A549 (cell line): Measurements from ENCODE around the gene ZNF302. TPM values are rescaled to one million over a fixed set of nuclear protein-coding genes. Genes with fewer than 3 reads are reported as not detected.
"Not testable (repeated sequence)": the region's sequence is repeated elsewhere in the genome, so short reads cannot be mapped to it uniquely, and the experiment has no call there.

Experiments
- ATAC-seq, 2 experiments: fragments of 200-7000 bp in 1 of 2; fragments of >200 bp in 1 of 2; cut with Nextera tagmentation in 1 of 2; cut with Tn5 transposase in 1 of 2; 3 replicates each; pipeline versions ENCODE4 v1.8.0 to v1.9.1; 2018 to 2020; ENCODE audit warnings: mild to moderate bottlenecking in 1 of 2, moderate library complexity in 1 of 2
- CTCF ChIA-PET: fragments of 300-600 bp; sonication (Branson Sonifier 250); formaldehyde crosslinking; extraction: SDS; loops from one replicate; lab custom pipeline; 2021; ENCODE audit warnings: antibody characterized with exemption, inconsistent platforms; lab: Yijun Ruan, JAX
- POLR2A ChIA-PET: fragments of 350-600 bp; formaldehyde crosslinking; extraction: SDS; loops from one replicate; lab custom pipeline; 2021; ENCODE audit warnings: antibody characterized with exemption, inconsistent platforms; lab: Yijun Ruan, JAX
- DNase-seq, 2 experiments: peaks; one replicate each; pipeline versions ENCODE4 v3.0.0 to v3.0.0-alpha.2; 2011 to 2016; ENCODE audit warnings: low read depth in 1 of 2, low spot score in 1 of 2
- FAIRE-seq: peaks from 2 replicates; lab custom pipeline; 2011; peaks lifted over from hg19 to GRCh38; lab: Jason Lieb, UNC
- H3K27ac ChIP-seq, 2 experiments: fragments of >200 bp; sonication (Bioruptor Twin); formaldehyde crosslinking; 3 replicates each; pipeline ENCODE4 v1.5.1; 2016 to 2017
- H3K4me1 ChIP-seq: fragments of >200 bp; sonication (Bioruptor Twin); formaldehyde crosslinking; 3 replicates; pipeline ENCODE4 v1.6.1; 2016
- H3K4me2 ChIP-seq: fragments of >200 bp; sonication (Bioruptor Twin); formaldehyde crosslinking; 3 replicates; pipeline ENCODE4 v1.6.1; 2016
- H3K4me3 ChIP-seq: fragments of >200 bp; sonication (Bioruptor Twin); formaldehyde crosslinking; 3 replicates; pipeline ENCODE4 v1.5.1; 2016
- H3K9me3 ChIP-seq: fragments of >200 bp; sonication (Bioruptor Twin); formaldehyde crosslinking; 3 replicates; pipeline ENCODE4 v1.6.1; 2016
- ATOH8 ChIP-seq: fragments of 250-450 bp; sonication (Bioruptor Pico); IDR thresholded peaks from 2 replicates; pipeline ENCODE4 v1.5.0; 2020; ENCODE audit warnings: low read depth, mild to moderate bottlenecking, moderate library complexity
- BHLHE40 ChIP-seq: IDR thresholded peaks from 2 replicates; pipeline ENCODE4 v1.6.1; 2012; ENCODE audit warnings: low read depth, low read length, inconsistent platforms
- EHF ChIP-seq: fragments of 250-450 bp; sonication (Bioruptor Pico); IDR thresholded peaks from 2 replicates; pipeline ENCODE4 v1.5.0; 2020; ENCODE audit warnings: mild to moderate bottlenecking
- ELK1 ChIP-seq: fragments of 150-350 bp; IDR thresholded peaks from 2 replicates; pipeline ENCODE4 v1.6.1; 2014; ENCODE audit warnings: low read depth, mild to moderate bottlenecking, low read length
- FOSB ChIP-seq: fragments of 250-450 bp; sonication (Bioruptor Pico); IDR thresholded peaks from 2 replicates; pipeline ENCODE4 v1.5.0; 2020; ENCODE audit warnings: mild to moderate bottlenecking, moderate library complexity
- GATA3 ChIP-seq: IDR thresholded peaks from 2 replicates; pipeline ENCODE4 v1.6.1; 2012; ENCODE audit warnings: borderline replicate concordance
- HDAC2 ChIP-seq: fragments of 200-600 bp; sonication (generic); IDR thresholded peaks from 2 replicates; pipeline ENCODE4 v1.6.1; 2016
- HOXA7 ChIP-seq: fragments of 250-450 bp; sonication (Bioruptor Pico); IDR thresholded peaks from 2 replicates; pipeline ENCODE4 v1.5.0; 2020; ENCODE audit warnings: mild to moderate bottlenecking, moderate library complexity
- HOXB13 ChIP-seq: fragments of 250-450 bp; sonication (Bioruptor Pico); IDR thresholded peaks from 2 replicates; pipeline ENCODE4 v1.5.0; 2020; ENCODE audit warnings: low read depth, mild to moderate bottlenecking, moderate library complexity
- KDM1A ChIP-seq: fragments of 200-600 bp; sonication (generic); IDR thresholded peaks from 2 replicates; pipeline ENCODE4 v1.6.1; 2016; ENCODE audit warnings: low read depth, mild to moderate bottlenecking
- KDM5A ChIP-seq: fragments of 200-600 bp; sonication (generic); IDR thresholded peaks from 2 replicates; pipeline ENCODE4 v1.6.1; 2016; ENCODE audit warnings: antibody characterized with exemption, mild to moderate bottlenecking
- PBX3 ChIP-seq: IDR thresholded peaks from 2 replicates; pipeline ENCODE4 v1.6.1; 2012
- POLR2A ChIP-seq: IDR thresholded peaks from 2 replicates; pipeline ENCODE4 v1.6.1; 2012; ENCODE audit warnings: mild to moderate bottlenecking, low read length
- POLR2AphosphoS2 ChIP-seq: conservative IDR thresholded peaks from 2 replicates; pipeline ENCODE4 v1.6.1; 2012; ENCODE audit warnings: low read length, improper control_type of control experiment, inconsistent platforms
- RCOR1 ChIP-seq: fragments of 150-350 bp; IDR thresholded peaks from 2 replicates; pipeline ENCODE4 v1.6.1; 2014; ENCODE audit warnings: antibody characterized with exemption, low read length, low read depth
- TP53 ChIP-seq: fragments of 250-450 bp; sonication (Bioruptor Pico); IDR thresholded peaks from 2 replicates; pipeline ENCODE4 v1.5.0; 2021; ENCODE audit warnings: mild to moderate bottlenecking, moderate library complexity
- USF2 ChIP-seq: fragments of 450-650 bp; IDR thresholded peaks from 2 replicates; pipeline ENCODE4 v1.6.1; 2014; ENCODE audit warnings: antibody characterized with exemption
- ZC3H11A ChIP-seq: fragments of 450-650 bp; IDR thresholded peaks from 2 replicates; pipeline ENCODE4 v1.6.1; 2014; ENCODE audit warnings: antibody characterized with exemption, mild to moderate bottlenecking
- ZNF302 ChIP-seq: fragments of 250-450 bp; sonication (Bioruptor Pico); IDR thresholded peaks from 2 replicates; pipeline ENCODE4 v1.9.0; 2021; ENCODE audit warnings: inconsistent platforms, mild to moderate bottlenecking, moderate library complexity
- WGBS: methylation state at CpG from one replicate; pipeline ENCODE4 v1.1.6; 2017; ENCODE audit errors: missing lambda C conversion rate; 5-methylcytosine and 5-hydroxymethylcytosine counted together
- polyA plus RNA-seq, 4 experiments: library from polyadenylated mRNA; depleted of rRNA in 3 of 4; stranded (reverse); fragments of >200 nt; fragmentation: RNase III in 1 of 4; extraction: RNeasy Plus Mini Kit Qiagen cat#74134 plus additional on column Dnase treatment in 1 of 4; gene quantifications; 2 replicates in 3 of 4; 3 replicates in 1 of 4; pipeline ENCODE4 v1.2.3, GENCODE V29; 2011 to 2017

ZNF302 gene
- polyA plus RNA-seq, 2 of the 4 experiments (the other 2 are of a cell fraction) = 26.2 to 56.3 TPM

GRCh38 chr19:34666958-34667265, 10.6 kb upstream of the ZNF302 start:
- 59% methylated on average over 9 of the region's 9 CpGs for WGBS

GRCh38 chr19:34667349-34668076, 10.0 kb upstream of the ZNF302 start:
- H3K4me2 ChIP-seq = peak overlapping the region; percentile 74
- WGBS = 56% methylated on average over 17 of the region's 17 CpGs
- peak overlapping the region; percentile 23 to 70 for H3K27ac ChIP-seq
- TF ChIP-seq RCOR1 = no peak
- TF ChIP-seq KDM1A = no peak
- no peak for TF ChIP-seq HDAC2
- TF ChIP-seq ZNF302 (CRISPR knock-in tag) = no peak
- TF ChIP-seq POLR2A = no peak
- no peak for TF ChIP-seq TP53
- no peak for TF ChIP-seq ELK1
- no peak for TF ChIP-seq HOXA7 (CRISPR knock-in tag)
- TF ChIP-seq KDM5A = no peak
- TF ChIP-seq USF2 = no peak
- no peak for TF ChIP-seq ATOH8
- H3K9me3 ChIP-seq = peaks cover 10% of the 10 kb centered on the region; the same call in 2 of the 3 replicates
- ChIA-PET CTCF (interaction anchor here (1.1 kb wide), 1 partner anchor 28 kb away, joined by 5 read pairs; no protein-coding TSS in a partner anchor), POLR2A (no interaction called here)
- ATAC-seq (peak in 1 of 2 experiments; percentile 30; a peak in 4 of 6 replicates), FAIRE-seq (no peak), DNase-seq (no peak)
- H3K4me3 ChIP-seq = peak overlapping the region; percentile 38
- H3K4me1 ChIP-seq = peaks cover 5% of the 10 kb centered on the region; the same call in 1 of the 3 replicates

More at GRCh38 chr19:34666958-34667265, 10.6 kb upstream of the ZNF302 start:
- peak overlapping the region; percentile 38 for H3K4me3 ChIP-seq
- H3K9me3 ChIP-seq = peaks cover 9% of the 10 kb centered on the region; the same call in 1 of the 3 replicates
- ChIA-PET CTCF (interaction anchor here (1.1 kb wide), 1 partner anchor 28 kb away, joined by 5 read pairs; no protein-coding TSS in a partner anchor), POLR2A (no interaction called here)
- no peak for FAIRE-seq
- peak overlapping the region in 1 of 2 experiments; percentile 70; a peak in 3 of 6 replicates for H3K27ac ChIP-seq
- H3K4me1 ChIP-seq = peaks cover 5% of the 10 kb centered on the region; the same call in 1 of the 3 replicates
- no peak for DNase-seq
- TF ChIP-seq BHLHE40 (no peak), ZC3H11A (no peak), HOXB13 (CRISPR knock-in tag) (no peak), TP53 (no peak), POLR2AphosphoS2 (no peak), FOSB (no peak), EHF (CRISPR knock-in tag) (no peak), KDM1A (no peak), PBX3 (no peak), GATA3 (no peak)
- ATAC-seq = no peak; a peak in 1 of 6 replicates
- H3K4me2 ChIP-seq = peak overlapping the region; percentile 74

GRCh38 chr19:34668077-34668689, 9.3 kb upstream of the ZNF302 start:
- H3K27ac ChIP-seq, FAIRE-seq, H3K4me1 ChIP-seq, H3K4me2 ChIP-seq, CTCF ChIA-PET, DNase-seq, H3K4me3 ChIP-seq, ATAC-seq, POLR2A ChIA-PET: not testable (repeated sequence)
- 93% methylated on average over 35 of the region's 36 CpGs for WGBS
- H3K9me3 ChIP-seq = peaks cover 16% of the 10 kb centered on the region; the same call in 2 of the 3 replicates

GRCh38 chr19:34668690-34669089, 8.8 kb upstream of the ZNF302 start:
- CTCF ChIA-PET, H3K27ac ChIP-seq, ATAC-seq, H3K4me3 ChIP-seq, H3K4me1 ChIP-seq, POLR2A ChIA-PET, FAIRE-seq, H3K4me2 ChIP-seq, DNase-seq: not testable (repeated sequence)
- 72% methylated on average over 5 of the region's 5 CpGs for WGBS
- H3K9me3 ChIP-seq = peaks cover 21% of the 10 kb centered on the region
